Hepatocyte (in vitro differentiated cells): ENCODE measurements around the gene COL21A1.

Experiments used
- EZH2 ChIP-seq: fragments of 200-600 bp; sonication (generic); IDR thresholded peaks from 2 replicates; pipeline ENCODE4 v1.6.1; 2016; ENCODE audit warnings: antibody characterized with exemption, mild to moderate bottlenecking, borderline replicate concordance
- EZH2phosphoT487 ChIP-seq: fragments of 200-600 bp; sonication (generic); IDR thresholded peaks from one replicate; pipeline ENCODE4 v1.6.1; 2018; ENCODE audit warnings: antibody characterized with exemption, mild to moderate bottlenecking, low read depth, moderate library complexity; ENCODE audit not compliant: unreplicated experiment, severe bottlenecking
- TF ChIP-seq, protein P1 (sequence below): fragments of 200-600 bp; sonication (generic); IDR thresholded peaks from 2 replicates; pipeline ENCODE4 v1.5.1; 2016; ENCODE audit warnings: antibody characterized with exemption, mild to moderate bottlenecking; ENCODE audit not compliant: poor library complexity

DNA sequence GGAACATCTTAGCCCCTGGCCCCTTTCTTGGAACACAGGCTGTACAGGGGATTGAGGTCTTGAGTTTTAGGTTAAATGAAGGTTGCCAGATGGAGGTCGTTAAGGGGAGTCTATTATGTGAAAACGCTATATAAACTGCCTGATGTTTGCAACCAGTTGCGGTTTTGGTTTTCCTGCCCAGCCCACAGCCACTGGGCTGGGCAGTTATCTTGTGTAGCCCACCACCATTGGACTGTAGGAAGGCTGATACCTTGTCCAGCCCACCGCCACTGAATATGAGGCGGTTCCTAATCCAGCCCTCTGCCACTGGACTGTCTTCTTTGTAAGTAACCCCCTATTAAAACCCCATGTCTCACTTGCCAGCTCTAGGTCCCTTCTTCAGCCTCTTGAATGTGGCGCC, 42.3 kb upstream of the COL21A1 start:
- TF ChIP-seq, protein P1, sequence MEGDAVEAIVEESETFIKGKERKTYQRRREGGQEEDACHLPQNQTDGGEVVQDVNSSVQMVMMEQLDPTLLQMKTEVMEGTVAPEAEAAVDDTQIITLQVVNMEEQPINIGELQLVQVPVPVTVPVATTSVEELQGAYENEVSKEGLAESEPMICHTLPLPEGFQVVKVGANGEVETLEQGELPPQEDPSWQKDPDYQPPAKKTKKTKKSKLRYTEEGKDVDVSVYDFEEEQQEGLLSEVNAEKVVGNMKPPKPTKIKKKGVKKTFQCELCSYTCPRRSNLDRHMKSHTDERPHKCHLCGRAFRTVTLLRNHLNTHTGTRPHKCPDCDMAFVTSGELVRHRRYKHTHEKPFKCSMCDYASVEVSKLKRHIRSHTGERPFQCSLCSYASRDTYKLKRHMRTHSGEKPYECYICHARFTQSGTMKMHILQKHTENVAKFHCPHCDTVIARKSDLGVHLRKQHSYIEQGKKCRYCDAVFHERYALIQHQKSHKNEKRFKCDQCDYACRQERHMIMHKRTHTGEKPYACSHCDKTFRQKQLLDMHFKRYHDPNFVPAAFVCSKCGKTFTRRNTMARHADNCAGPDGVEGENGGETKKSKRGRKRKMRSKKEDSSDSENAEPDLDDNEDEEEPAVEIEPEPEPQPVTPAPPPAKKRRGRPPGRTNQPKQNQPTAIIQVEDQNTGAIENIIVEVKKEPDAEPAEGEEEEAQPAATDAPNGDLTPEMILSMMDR = no peak
- TF ChIP-seq EZH2phosphoT487 = no peak
- no peak for TF ChIP-seq EZH2
